ENCODE data around the gene CDK6. TPM values are rescaled to one million over a fixed set of nuclear protein-coding genes. Genes with fewer than 3 reads are reported as not detected.

The CDK6 gene
- total RNA-seq, 2 donors from 2014 or later: 32.6 to 35.0 TPM

DNA sequence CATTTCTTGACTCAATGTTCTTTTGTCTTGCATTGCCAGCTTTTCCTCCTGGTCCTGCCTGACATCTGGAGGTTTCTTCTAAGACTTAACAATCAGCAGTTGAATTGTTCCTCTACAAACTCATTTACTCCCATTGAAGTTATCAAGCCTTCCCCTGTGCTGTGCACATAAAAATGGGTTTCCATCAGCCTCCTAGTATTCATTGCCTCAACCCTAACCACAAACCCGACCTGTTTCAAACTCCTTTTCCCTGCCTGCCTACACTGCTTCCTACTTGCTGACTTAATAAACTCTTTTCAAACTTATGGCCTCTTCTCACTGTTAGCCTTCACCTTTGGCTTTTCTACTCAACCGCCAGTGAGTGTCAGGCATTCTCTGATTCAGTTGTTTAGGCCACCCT, 9.4 kb upstream of the CDK6 start:
- no peaks in the 10 kb centered on the region for H3K9me3 ChIP-seq
- no peaks in the 10 kb centered on the region for H3K4me1 ChIP-seq
- TF ChIP-seq, protein P1, sequence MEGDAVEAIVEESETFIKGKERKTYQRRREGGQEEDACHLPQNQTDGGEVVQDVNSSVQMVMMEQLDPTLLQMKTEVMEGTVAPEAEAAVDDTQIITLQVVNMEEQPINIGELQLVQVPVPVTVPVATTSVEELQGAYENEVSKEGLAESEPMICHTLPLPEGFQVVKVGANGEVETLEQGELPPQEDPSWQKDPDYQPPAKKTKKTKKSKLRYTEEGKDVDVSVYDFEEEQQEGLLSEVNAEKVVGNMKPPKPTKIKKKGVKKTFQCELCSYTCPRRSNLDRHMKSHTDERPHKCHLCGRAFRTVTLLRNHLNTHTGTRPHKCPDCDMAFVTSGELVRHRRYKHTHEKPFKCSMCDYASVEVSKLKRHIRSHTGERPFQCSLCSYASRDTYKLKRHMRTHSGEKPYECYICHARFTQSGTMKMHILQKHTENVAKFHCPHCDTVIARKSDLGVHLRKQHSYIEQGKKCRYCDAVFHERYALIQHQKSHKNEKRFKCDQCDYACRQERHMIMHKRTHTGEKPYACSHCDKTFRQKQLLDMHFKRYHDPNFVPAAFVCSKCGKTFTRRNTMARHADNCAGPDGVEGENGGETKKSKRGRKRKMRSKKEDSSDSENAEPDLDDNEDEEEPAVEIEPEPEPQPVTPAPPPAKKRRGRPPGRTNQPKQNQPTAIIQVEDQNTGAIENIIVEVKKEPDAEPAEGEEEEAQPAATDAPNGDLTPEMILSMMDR (IDR thresholded peaks at IDR 0.05): no peak
- no peak for TF ChIP-seq POLR2A (IDR thresholded peaks at IDR 0.05)
- DNase-seq (no peak), ATAC-seq (no peak)
- H3K36me3 ChIP-seq (replicated peaks in 1 of 2; ENCODE audit: insufficient read depth in 1 of 2, low read depth in 2 of 2): no peaks in the 10 kb centered on the region
- 64 to 66% methylated on average over 2 of the region's 2 CpGs for WGBS, 2 donors
- H3K27ac ChIP-seq: no peak overlapping the region
- H3K4me3 ChIP-seq: no peak overlapping the region
- intact Hi-C loops (cut with DNase I): no loop called here
- no peaks in the 10 kb centered on the region for H3K27me3 ChIP-seq

DNA sequence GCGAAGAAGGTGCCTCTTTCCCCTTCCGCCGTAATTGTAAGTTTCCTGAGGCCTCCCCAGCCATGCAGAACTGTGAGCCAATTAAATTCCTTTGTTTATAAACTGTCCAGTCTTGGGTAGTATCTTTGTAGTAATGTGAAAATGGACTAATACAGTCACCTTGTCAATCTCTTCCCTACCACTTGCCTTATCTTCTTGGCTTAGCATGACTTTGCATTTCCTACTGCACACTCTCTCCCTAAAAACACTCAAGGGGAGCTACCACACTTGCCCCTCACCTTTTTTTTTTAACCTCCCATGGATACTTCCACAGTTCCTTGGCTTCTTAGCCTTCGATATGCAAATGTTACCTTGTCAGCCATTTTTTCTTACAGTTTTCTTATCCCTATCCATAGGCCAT, 7.4 kb upstream of the CDK6 start:
- ATAC-seq: no peak
- H3K4me3 ChIP-seq: no peak overlapping the region
- intact Hi-C loops (cut with DNase I): no loop called here

GRCh38 chr7:92843034-92843760, 6.8 kb upstream of the CDK6 start:
- 86 to 88% methylated on average over 4 of the region's 4 CpGs for WGBS, 2 donors

More for the DNA sequence above, 7.4 kb upstream of the CDK6 start:
- Histone ChIP-seq H3K4me1 (no peaks in the 10 kb centered on the region), H3K27ac (no peak overlapping the region), H3K36me3 (replicated peaks in 1 of 2; ENCODE audit: insufficient read depth in 1 of 2, low read depth in 2 of 2) (no peaks in the 10 kb centered on the region), H3K27me3 (no peaks in the 10 kb centered on the region), H3K9me3 (no peaks in the 10 kb centered on the region)
- DNase-seq: no peak
- 89 to 94% methylated on average over 4 of the region's 4 CpGs for WGBS, 2 donors
- TF ChIP-seq POLR2A (IDR thresholded peaks at IDR 0.05): no peak
- TF ChIP-seq, protein P1 (IDR thresholded peaks at IDR 0.05): no peak

GRCh38 chr7:92841192-92841591, 4.8 kb upstream of the CDK6 start:
- TF ChIP-seq POLR2A (IDR thresholded peaks at IDR 0.05): no peak
- intact Hi-C loops (cut with DNase I): no loop called here
- no peak overlapping the region for H3K27ac ChIP-seq
- no peaks in the 10 kb centered on the region for H3K27me3 ChIP-seq
- no peaks in the 10 kb centered on the region for H3K36me3 ChIP-seq (replicated peaks in 1 of 2; ENCODE audit: insufficient read depth in 1 of 2, low read depth in 2 of 2)
- H3K4me1 ChIP-seq: no peaks in the 10 kb centered on the region
- no peaks in the 10 kb centered on the region for H3K9me3 ChIP-seq
- ATAC-seq (no peak), DNase-seq (no peak)
- H3K4me3 ChIP-seq: no peak overlapping the region
- WGBS, 2 donors: 73 to 76% methylated on average over 3 of the region's 3 CpGs

More at GRCh38 chr7:92843034-92843760, 6.8 kb upstream of the CDK6 start:
- no peaks in the 10 kb centered on the region for H3K9me3 ChIP-seq
- no peak overlapping the region for H3K4me3 ChIP-seq
- intact Hi-C loops (cut with DNase I): no loop called here
- no peaks in the 10 kb centered on the region for H3K36me3 ChIP-seq (replicated peaks in 1 of 2; ENCODE audit: insufficient read depth in 1 of 2, low read depth in 2 of 2)
- ATAC-seq (no peak), DNase-seq (no peak)
- H3K4me1 ChIP-seq: no peaks in the 10 kb centered on the region
- H3K27me3 ChIP-seq: no peaks in the 10 kb centered on the region
- TF ChIP-seq POLR2A (IDR thresholded peaks at IDR 0.05): no peak
- TF ChIP-seq, protein P1 (IDR thresholded peaks at IDR 0.05): no peak
- H3K27ac ChIP-seq: no peak overlapping the region

- ATAC-seq: no peak
- DNase-seq: no peak
- 61 to 66% methylated on average over 5 of the region's 5 CpGs for WGBS, 2 donors
- Histone ChIP-seq H3K4me1 (no peaks in the 10 kb centered on the region), H3K27me3 (no peaks in the 10 kb centered on the region), H3K36me3 (replicated peaks in 1 of 2; ENCODE audit: insufficient read depth in 1 of 2, low read depth in 2 of 2) (no peaks in the 10 kb centered on the region), H3K9me3 (no peaks in the 10 kb centered on the region), H3K27ac (no peak overlapping the region), H3K4me3 (no peak overlapping the region)
- intact Hi-C loops (cut with DNase I): no loop called here
- TF ChIP-seq POLR2A (IDR thresholded peaks at IDR 0.05): no peak
- TF ChIP-seq, protein P1 (IDR thresholded peaks at IDR 0.05): no peak
Measured at GRCh38 chr7:92840316-92840715, 3.9 kb upstream of the CDK6 start.
